GM23338 (cell line): ENCODE results near the gene ZNF496.

Experiments used
- CREB1 ChIP-seq: fragments of 250-450 bp; sonication (Bioruptor Pico); IDR thresholded peaks from 2 replicates; pipeline ENCODE4 v1.5.0; 2020; ENCODE audit warnings: low read depth, mild to moderate bottlenecking, moderate library complexity
- EZH2 ChIP-seq: fragments of 200-600 bp; sonication (generic); IDR thresholded peaks from one replicate; pipeline ENCODE4 v1.8.0; 2017; ENCODE audit warnings: antibody characterized with exemption, mild to moderate bottlenecking, low read depth; ENCODE audit not compliant: unreplicated experiment
- EZH2phosphoT487 ChIP-seq: fragments of 200-600 bp; sonication (generic); IDR thresholded peaks from one replicate; pipeline ENCODE4 v1.8.1; 2018; ENCODE audit warnings: antibody characterized with exemption; ENCODE audit not compliant: unreplicated experiment
- JUNB ChIP-seq: IDR thresholded peaks from one replicate; pipeline ENCODE4 v1.6.1; 2016; ENCODE audit warnings: antibody characterized with exemption; ENCODE audit not compliant: unreplicated experiment
- POLR2AphosphoS5 ChIP-seq: IDR thresholded peaks from 2 replicates; pipeline ENCODE4 v1.6.1; 2016; ENCODE audit warnings: antibody characterized with exemption, low read depth
- ZNF114 ChIP-seq: fragments of 250-450 bp; sonication (Bioruptor Pico); IDR thresholded peaks from 2 replicates; pipeline ENCODE4 v1.5.0; 2020; ENCODE audit warnings: mild to moderate bottlenecking, moderate library complexity
- TF ChIP-seq, protein P1 (sequence below), 2 experiments: fragments of 200-600 bp in 1 of 2; sonication (generic) in 1 of 2; conservative IDR thresholded peaks; 2 replicates each; pipeline versions ENCODE4 v1.5.1 to v1.6.1; 2016 to 2017; ENCODE audit warnings: antibody characterized with exemption in 2 of 2, low read depth in 2 of 2, mild to moderate bottlenecking in 2 of 2, moderate library complexity in 1 of 2
- TF ChIP-seq, protein P2 (sequence below): IDR thresholded peaks from one replicate; pipeline ENCODE4 v1.6.1; 2018; ENCODE audit warnings: antibody characterized with exemption; ENCODE audit not compliant: unreplicated experiment

DNA sequence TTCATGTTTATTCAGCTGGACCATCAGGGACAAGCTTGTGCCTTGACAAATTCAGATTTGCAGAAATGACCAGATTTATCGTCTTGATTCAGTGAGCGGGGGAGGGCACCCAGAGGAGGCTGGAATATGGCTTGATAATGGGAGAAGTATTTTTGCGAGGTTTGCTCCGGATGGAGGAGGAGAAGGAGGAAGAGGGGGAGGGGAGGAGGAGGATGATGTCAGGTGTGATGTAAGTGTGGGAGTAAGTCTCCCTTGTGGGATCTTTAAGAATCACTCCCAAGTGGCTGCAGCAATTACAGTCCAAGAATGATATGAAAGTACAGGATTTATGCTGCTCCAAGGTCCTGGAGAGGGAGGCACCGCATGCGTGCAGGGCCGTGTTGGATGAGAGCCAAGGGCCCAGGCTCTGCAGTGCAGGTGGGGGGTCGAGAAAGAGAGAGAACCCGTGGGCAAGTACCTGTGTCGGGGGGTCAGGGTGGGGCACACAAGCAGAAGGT, 5.6 kb upstream of the ZNF496 start:
- TF ChIP-seq, protein P1, sequence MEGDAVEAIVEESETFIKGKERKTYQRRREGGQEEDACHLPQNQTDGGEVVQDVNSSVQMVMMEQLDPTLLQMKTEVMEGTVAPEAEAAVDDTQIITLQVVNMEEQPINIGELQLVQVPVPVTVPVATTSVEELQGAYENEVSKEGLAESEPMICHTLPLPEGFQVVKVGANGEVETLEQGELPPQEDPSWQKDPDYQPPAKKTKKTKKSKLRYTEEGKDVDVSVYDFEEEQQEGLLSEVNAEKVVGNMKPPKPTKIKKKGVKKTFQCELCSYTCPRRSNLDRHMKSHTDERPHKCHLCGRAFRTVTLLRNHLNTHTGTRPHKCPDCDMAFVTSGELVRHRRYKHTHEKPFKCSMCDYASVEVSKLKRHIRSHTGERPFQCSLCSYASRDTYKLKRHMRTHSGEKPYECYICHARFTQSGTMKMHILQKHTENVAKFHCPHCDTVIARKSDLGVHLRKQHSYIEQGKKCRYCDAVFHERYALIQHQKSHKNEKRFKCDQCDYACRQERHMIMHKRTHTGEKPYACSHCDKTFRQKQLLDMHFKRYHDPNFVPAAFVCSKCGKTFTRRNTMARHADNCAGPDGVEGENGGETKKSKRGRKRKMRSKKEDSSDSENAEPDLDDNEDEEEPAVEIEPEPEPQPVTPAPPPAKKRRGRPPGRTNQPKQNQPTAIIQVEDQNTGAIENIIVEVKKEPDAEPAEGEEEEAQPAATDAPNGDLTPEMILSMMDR (conservative IDR thresholded peaks at IDR 0.05; ENCODE audit: low read depth in 2 of 2), result no peak
- TF ChIP-seq, protein P2, sequence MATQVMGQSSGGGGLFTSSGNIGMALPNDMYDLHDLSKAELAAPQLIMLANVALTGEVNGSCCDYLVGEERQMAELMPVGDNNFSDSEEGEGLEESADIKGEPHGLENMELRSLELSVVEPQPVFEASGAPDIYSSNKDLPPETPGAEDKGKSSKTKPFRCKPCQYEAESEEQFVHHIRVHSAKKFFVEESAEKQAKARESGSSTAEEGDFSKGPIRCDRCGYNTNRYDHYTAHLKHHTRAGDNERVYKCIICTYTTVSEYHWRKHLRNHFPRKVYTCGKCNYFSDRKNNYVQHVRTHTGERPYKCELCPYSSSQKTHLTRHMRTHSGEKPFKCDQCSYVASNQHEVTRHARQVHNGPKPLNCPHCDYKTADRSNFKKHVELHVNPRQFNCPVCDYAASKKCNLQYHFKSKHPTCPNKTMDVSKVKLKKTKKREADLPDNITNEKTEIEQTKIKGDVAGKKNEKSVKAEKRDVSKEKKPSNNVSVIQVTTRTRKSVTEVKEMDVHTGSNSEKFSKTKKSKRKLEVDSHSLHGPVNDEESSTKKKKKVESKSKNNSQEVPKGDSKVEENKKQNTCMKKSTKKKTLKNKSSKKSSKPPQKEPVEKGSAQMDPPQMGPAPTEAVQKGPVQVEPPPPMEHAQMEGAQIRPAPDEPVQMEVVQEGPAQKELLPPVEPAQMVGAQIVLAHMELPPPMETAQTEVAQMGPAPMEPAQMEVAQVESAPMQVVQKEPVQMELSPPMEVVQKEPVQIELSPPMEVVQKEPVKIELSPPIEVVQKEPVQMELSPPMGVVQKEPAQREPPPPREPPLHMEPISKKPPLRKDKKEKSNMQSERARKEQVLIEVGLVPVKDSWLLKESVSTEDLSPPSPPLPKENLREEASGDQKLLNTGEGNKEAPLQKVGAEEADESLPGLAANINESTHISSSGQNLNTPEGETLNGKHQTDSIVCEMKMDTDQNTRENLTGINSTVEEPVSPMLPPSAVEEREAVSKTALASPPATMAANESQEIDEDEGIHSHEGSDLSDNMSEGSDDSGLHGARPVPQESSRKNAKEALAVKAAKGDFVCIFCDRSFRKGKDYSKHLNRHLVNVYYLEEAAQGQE, result no peak
- TF ChIP-seq EZH2 (no peak), CREB1 (CRISPR knock-in tag) (no peak), POLR2AphosphoS5 (no peak), EZH2phosphoT487 (no peak), JUNB (no peak), ZNF114 (no peak)
